ENCODE measurements around the gene NIPSNAP3A.

Gene NIPSNAP3A

DNA sequence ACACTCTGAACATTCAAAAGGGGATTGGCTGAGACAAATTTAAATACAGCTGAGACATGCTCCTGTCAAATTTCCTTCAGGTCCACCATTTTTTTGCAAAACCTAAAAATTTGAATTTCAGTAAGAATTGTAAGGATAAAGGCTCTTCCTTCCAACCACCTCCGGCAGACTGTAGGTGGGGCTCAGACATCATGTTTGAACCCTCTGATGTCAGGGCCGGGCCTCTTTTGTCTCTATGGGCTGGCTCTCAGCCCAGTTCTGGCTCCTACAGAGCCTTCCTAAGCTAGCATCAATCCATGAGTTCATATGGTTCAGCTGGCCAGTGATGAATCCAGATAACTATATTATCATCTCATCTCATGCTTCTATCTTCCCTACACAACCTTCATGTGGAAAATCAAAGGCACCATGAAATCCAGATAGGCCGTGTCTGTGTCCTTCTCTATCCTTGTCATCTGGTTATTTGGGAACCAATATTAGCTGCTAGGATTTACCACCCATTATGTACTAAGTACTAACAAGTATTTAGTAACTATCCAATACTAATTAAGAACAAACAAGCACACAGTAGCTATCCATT, 60.6 kb downstream of the NIPSNAP3A start:
- DNase-seq (ENCODE audit: low read depth), result no peak
